ENCODE measurements around the gene RAP1GAP.

RAP1GAP gene

DNA sequence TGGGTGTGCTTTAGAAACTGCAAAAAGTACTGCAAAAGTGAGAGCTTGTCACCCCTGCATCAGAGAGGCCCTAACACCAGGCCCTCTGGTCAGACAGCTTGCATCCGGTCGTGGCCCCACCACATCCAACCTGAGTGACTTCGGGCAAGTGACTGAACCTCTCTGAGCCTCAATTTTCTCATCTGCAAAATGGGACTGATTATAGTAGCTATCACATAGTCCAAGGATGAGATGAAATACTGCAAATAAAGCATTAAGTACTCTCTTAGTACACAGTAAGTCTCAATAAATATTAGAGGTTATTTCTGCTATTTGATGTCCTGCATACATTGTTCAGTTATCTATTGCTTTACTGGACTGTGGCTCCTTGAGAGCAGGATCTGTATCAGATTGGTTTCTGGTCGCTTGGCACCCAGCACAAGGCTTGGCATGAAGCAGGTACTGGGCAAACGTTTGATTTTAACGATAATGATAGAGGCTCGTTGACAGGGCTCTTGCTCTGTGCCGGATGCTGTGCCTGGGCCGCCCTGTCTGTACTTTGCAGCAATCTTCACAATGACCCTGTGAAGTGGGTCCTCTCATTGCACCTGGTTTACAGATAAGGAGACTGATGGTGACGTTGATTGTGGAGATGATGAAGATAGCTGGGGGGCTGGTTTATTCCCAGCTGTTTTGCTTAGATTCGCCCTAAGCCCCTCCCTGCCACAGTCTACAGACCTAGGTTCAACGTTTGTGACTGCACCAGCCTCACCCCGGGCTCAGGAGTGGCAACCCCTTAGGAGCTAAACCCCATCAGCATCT lies 43.6 kb downstream of the RAP1GAP start:
- no peak for DNase-seq (ENCODE audit: low spot score)

DNA sequence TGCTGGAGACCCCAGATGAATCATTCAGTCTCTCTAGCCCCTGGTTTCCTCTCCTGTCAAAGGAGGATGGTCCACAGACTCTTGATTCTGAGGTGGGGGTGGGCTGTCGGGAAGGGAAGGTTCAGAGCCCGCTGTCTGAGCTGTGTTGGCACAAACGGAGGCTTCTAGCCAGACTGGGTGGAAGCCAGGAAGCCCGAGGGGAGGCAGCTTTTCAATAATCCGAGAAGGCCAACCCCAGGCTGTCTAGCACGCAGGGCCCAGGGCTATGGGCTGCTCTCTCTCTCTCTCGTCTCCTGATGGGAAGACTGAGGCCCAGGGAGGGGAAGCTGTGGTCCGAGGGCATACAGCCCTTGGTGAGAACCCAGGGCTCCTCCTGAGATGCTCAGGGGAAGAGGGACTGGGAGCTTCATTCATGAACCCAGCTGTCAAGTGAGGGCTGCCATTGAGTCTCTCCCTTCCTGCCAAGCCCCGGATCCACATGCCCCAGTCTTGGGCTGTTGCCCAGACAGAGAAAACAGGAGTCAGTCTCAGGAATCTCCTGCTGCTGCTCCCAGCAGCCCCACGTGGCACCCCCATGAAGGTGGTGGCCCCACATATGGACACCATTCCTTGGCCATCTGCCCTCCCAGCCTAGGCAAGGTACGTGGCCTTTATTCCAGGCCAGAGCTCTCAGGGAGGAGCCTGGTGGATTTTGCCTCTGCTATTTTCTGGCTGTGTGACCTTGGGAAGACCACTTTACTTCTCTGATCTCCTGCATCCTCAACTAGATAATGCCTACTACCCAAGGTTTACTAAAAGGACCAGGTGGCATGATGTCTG lies 44.4 kb downstream of the RAP1GAP start:
- DNase-seq (ENCODE audit: low spot score), result no peak

DNA sequence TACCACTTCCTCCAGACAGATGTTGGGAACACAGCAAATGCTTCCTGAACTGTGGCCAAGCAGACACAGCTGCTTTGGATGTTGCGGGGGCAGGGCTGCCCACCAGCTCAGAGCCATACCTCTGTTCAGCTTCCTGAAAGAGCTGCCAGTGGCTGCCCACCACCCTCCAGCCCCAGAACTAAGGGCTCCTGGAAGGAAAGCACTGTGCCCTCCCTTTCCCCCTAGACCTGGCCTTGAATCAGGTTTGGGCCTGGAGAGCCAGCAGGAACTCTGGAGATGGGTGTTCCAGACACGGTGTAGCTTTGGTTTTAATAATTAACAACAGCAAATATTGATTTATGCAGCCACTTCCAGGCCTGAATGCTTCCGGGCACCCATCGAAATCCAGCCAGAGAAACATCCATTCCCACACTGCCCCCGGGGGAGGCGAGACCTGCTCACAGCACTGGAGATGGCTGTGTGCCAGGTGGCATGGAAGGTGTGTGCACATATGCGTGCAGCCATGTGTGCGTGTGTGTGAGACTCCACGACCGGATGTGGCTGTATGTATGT lies 45.7 kb downstream of the RAP1GAP start:
- peak; percentile 55 for DNase-seq (ENCODE audit: low spot score)

DNA sequence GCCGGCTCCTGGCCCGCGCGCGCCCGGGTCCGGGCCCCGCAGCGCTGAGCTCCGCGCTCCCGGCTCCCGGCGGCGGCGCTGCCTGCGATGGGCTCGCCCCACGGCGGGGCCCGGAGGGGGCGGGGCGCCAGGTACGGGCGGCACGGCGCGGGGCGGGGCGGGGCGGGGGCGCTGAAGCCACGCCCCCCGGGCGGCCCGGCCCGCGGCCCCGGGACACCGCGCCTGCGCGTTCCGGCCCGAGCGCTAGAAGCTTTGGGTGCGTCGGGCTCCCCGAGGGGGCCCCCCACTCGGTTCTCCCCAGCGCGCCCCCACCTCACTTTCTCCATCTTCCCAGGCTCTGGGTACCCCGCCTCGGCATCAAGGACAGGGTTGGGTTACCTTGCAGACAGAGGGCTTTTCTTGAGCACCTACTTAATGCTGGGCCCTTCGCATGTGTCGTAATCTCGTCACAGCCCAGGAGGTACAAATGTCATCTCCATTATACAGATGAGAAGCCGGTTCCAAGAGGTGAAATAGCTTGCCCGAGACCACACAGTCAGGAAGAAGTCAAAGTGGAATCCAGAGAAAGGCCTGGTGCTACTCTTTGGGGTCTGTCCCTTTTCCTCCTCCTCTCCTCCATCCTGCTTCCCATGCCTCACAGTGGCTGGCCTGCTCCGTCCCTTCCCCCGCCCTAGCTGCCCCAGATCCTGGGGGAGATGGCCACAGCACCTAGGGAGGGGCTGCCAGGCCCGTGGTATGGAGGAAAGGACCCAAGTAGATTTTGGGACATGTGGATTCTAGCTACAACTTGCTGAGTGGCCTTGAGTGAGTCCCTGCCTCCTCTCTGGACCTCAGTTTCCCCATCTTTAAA lies 46.5 kb downstream of the RAP1GAP start:
- peak; percentile 93 for DNase-seq (ENCODE audit: low spot score)

DNA sequence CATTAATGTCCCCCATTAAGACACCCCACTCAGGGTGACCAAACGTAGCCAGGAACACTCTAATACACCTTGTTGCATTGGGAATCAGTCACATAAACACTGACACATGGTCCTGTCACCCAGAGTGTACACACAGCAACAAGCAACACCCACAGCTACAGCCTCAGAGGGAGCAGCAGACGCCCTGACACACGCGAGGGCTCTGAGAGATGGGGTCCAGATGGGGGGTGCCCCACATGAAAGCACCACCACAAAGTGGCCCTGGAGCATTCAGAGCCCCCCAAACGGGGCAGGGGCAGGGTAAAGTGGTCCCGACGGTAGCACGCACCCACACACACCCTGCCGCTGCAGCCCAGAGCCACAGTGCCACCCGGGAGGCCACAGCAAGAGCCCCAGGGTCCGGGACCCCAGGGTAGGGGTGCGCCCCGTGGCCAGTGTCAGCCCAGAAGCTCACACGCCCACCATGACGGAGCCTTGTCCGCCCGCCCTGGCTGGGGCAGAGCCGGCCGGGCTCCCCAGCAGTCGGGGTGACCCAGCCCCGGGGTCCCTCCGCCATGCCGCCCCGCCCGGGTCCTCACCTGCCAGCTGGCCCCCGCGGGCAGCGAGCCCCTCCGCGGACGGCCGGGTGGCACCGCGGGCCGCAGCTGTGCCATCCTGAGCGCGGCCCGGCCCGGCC lies 47.3 kb downstream of the RAP1GAP start:
- no peak for DNase-seq (ENCODE audit: low spot score)

DNA sequence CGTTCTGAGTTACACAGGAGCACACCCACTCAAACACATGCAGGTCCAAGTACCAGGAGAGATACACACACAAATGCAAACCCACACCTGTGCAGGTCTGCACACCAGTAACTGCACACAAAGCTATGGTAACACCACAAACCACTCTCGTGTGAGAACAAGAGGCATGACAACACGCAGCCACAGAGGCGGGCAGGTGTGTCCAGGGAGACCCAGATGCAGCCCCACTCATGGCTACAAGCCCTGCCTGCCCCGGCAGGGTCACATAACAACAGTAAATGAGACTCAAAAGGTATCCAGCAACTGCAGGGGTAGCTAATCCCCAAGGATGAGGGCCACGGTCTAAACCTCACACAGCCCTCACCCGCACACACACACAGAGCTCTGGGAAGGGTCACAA lies 48.1 kb downstream of the RAP1GAP start:
- DNase-seq (ENCODE audit: low spot score), result no peak

DNA sequence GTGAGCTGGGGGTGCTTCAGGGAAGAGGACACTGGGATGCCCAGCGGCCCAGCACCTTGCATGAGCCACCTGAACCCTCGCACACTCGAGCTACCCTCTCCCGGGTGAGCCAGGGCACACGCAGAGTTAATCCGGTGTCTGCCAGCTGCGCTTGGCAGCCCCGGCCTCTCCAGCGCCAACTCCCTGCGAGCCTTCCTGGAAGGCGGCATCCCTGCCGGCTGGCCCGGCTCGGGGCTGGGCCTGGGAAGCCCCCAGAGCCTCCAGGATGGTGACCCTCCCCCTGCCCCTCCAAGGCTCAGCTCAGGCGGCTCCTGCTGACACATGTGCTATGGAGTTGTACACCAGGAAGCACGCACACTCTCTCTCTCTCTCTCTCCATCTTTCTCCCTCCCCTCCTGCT lies 48.7 kb downstream of the RAP1GAP start:
- DNase-seq (ENCODE audit: low spot score), result no peak

DNA sequence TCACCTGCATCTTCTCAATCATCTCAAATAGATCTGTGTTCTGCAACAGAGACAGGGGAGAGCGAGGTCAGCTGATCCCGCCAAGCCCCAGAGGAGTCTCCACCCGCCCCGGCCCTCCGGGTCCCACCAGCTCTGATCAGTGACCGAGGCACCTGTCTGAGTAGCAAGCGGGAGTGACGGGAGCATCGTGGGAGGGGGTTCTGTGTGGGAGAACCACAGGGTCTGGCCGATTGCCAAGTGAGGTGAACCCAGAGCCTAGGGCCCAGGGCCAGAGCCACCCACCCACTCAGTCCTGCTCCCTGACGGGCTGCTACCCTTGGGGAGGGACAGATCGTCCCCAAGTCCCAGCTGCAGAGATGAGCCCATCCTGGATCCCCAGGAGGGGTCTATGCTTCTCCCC lies 49.1 kb downstream of the RAP1GAP start:
- DNase-seq (ENCODE audit: low spot score), result no peak

DNA sequence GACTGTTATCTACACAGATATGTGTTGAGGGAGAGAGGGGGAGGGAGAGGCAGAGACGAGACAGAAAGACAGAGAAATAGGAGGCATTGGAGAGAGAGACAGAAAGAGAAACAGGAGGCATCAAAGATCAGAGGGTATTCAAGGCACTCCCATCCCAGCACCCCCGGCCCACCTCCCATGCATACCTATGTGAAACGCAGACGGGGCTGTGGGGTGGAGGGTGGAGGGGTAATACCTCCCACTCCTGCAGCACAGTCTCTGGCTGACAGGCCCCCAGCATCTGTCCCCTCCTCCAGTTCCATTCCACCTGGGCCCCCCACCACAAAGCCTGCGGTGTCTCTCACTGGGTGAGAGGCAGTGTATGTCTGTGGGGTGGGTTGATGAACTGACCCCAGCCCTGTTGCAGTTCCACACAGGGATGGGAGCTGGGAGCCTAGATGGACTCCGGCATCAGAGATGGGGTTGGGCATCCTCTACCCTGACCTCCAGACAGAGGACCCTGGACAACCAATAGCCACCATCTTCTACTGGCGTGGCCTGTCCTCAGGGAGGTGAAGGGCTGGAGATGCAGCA lies 49.7 kb downstream of the RAP1GAP start:
- DNase-seq (ENCODE audit: low spot score), result no peak

DNA sequence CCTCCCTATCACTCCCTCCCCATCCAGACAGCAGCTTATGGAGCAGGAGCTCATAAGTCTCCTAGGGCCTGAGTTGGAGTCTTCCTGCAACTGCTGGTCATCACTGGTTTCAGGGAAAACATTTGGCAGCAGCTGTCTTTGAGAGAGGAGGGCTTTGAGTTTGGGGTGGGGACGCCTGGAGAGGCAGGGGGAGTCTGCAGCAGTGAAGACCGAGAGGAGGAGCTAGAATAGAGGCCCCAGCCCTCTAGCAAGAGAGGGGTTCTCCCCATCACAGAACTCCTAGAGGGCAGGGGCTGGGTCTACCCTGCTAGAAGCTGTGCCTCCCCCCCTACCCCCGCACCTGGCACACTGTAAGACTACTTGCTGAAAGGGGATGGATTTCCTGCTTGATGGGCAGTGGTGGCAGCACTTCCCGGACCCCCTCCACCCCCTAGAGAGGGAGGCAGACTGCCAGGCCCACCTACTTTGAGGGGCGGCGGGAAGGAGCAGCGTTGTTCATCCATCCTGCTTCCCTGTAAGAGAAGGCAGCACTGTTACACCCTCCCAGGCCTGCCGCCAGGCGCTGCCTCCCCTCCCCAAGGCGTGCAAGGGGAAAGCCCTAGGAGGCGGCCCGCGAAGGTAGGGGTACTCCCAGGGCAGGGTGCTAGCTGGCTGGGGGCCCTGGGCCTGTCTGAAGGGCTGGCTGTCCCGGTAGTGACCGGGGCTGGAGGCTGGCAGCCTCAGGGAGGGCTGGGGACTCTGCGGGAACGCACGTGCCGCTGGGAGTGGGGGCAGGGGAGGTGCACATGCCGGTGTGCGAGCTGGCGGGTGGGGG lies 50.4 kb downstream of the RAP1GAP start:
- no peak for DNase-seq (ENCODE audit: low spot score)

DNA sequence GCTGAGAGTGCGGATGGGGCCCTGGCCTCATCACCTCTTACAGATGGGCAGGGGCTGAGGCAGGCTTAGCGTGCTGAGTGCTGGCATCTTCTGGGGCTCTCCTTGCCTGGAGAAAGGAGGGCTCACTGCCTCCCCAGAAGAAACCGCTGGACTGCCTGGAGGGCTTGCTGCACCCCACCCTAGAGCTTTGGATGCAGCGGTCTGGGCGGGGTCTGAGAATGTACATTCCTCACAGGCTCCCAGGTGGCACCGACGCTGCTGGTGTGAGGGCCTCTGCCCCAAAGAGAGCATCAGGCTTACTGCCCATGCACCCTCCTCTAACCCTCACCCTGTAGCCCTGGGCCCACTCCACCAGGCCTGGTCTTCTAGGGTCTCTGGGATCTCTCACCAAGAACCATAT lies 51.1 kb downstream of the RAP1GAP start:
- no peak for DNase-seq (ENCODE audit: low spot score)

DNA sequence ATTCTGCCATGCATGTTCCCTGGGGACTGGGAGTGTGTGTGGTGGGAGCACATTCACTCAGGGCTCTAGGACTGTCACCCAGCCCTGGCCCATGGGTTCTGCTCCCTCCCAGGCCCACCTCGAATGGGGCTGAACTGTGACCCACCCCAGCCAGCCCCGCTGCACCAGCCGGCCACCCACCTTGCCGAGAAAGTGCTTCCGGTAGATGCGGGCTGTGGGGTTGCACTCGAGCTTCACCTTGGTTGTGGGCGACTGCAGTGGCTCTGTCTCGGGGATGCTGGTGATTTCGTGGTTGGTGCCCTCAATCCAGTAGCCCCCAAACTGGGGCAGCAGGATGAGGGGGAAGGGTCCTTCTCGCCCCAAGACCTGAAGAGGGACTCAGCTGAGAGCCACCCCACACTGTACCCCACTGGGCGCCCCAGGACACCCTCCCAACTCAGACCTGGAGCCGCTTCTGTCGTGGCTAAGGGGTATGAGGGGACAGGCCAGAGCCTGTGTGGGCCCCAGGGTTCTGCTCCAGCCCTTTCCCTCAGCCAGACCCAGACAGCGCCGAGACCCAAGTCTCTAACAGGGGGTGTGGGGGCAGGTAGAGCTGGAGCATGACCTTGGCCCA lies 51.9 kb downstream of the RAP1GAP start:
- DNase-seq (ENCODE audit: low spot score), result no peak

DNA sequence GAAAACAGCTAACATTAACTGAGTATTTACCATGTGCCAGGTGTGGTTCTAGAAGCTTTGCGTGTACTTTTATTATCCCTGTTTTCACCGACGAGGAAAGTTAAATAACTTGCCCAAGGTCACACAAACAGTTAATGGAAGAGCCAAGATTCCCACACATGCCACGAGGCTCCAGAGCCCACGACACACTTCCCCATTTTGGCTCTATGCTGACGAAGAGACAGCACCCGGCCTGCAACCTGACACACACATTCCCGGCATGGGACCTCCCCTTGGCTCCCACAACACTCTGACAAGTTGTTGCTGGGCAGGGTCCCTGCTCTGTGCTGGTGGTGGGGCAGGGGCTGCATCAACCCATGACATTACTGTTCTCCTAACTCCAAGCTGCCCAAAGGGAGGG lies 52.8 kb downstream of the RAP1GAP start:
- no peak for DNase-seq (ENCODE audit: low spot score)

DNA sequence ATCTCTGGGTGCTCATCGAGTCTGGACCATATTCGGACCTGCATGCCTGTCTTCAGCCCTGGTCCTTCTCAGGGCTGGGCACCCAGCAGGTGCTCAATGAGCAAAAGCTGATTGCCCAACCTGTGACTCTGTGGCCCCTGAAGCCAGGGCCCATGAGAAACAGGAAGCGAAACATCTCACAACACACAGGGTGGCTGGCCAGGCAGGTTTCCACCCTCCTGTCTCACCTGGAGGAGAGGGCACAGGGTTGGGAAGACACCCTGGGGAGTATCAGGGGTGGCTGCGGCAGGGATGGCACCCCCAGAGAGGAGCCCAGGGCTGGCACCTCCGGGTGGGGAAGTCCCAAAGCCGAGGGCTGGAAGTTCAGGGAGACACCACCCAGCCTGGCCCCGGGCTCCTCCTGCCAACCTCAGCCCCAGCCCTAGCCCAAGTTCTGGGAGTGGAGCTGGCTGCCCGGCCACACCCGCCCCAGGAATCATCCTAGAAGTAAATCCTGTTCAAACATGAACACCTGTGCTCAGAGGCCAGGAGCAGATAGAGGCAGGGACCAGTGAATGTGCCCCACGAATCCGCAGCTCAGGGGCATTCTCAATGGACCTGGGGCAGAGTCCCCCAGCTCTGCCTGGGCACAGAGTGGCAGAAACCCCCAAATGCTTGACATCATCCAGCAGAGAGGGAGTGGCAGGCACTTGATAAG lies 54.6 kb downstream of the RAP1GAP start:
- no peak for DNase-seq (ENCODE audit: low spot score)

DNA sequence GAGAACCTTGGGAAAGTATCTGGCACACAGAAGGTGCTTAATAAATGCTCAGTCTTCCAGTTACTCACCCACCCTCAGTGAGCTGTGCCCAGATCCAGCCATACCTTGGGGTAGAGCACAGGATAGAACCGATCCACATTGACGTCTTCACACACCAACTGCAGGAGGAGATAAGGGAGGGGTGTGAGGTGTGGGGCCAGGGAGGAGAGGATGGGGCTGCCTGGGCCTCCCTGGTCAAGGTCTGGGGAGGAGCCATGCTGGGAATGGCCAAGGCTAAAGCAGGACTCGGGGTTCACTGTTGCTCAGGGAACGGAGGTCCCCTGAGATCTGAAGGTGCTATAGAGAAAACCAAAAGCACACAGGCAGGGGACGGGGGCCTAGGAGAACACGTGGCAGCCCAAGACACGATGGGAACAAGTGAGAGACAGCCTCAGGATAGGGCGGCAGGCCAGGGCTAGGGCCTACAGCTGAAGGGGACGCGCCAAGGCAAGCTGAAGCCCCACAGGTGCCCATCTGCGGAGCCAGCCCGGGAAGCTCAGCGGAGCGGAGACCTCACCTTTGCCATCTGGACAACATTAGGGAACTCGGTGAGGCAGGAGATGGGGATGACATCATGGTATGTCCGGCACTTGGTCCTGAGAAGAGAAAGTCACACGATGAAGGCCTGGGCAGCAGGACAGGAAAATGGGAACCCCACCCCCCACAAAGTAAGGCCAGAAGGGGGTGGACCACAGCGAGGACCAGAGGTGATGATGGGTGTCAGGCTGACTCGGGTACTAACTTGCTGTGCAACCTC lies 55.9 kb downstream of the RAP1GAP start:
- DNase-seq (ENCODE audit: low spot score), result no peak

DNA sequence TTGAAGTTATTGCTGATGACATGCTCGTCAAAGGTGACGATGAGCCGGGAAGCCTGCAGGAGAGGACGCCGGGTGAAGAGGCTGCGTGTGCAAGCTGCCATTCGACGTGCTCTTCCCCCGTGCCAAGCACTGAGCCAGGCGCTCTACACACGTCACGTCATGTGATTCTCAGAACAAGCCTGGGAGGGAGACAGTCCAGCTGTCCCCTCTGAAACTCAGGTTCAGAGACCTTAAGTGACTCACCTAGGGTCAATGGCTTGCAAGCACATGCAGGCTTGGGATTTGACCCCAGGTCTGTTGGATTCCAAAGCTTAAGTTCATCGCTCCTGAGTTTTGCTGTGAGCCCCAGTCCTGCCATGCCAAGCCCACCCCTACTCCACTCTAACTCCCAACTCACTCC lies 57.1 kb downstream of the RAP1GAP start:
- no peak for DNase-seq (ENCODE audit: low spot score)

DNA sequence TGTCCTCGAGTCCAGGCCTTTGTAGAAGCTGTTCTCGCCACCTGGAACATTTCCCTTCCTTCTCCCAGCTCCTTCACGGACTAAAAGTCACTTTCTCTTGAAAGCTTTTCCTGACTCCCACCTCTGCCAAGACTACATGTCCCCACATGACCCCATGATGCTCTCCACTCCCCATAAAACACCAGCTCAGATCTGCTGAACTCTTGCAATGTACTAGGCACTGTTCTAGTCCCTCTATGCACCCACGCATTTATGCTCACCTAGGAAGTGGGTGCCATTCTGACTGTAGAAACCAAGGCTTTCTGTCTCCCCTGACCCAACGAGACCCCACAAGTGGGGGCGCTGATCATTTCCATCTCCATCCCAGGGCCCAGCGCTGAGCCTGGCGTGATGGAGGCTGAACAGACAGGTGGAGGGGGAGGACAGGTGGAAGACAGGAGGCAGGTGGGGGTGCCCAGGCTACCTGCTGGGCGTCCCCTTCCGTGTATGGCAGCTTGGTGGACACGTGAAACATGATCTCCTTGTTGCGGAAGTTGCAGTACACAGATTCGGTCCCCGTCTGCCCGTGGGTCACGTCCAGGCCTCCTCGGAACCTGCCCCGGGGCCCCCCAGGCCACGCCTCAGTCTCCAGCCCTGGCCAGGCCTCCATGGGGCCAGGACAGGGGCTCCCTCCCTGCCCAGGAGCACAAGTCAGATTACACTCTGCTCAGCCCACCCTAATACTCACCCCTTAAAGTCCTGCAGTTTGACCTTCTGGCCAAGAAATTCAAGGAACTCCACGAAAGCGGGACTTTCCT lies 58.0 kb downstream of the RAP1GAP start:
- no peak for DNase-seq (ENCODE audit: low spot score)

DNA sequence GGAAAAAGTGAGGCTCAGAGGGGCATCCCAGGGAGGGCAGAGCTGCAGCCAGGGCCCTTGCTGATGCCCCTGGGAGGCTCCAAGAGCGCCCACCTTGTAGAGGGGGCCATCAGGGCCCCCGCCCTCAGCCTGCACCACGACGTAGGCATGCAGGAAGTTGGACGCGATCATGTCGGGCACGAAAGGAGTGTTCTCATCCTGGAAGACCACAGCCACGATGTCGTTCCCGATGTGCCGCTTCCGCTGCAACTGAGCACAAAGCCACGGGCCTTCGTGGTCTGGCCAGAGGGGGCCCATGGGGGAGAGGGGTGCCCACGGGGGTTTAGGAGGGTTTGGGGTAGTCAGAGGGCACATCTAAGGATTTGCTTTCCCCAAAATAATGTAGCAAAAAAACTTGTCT lies 59.1 kb downstream of the RAP1GAP start:
- DNase-seq (ENCODE audit: low spot score), result no peak

Measured in HuH-7 (cell line).